OCI-LY3 (cell line): ENCODE measurements around the gene FRYL.

Source experiments
- CTCF ChIP-seq: fragments of 200-600, 300-600 bp; sonication (generic); IDR thresholded peaks from 2 replicates; pipeline ENCODE4 v1.5.1; 2014; ENCODE audit warnings: antibody characterized with exemption, low read length, low read depth
- EZH2phosphoT487 ChIP-seq: fragments of 200-600 bp; shearing (Covaris generic); IDR thresholded peaks from 2 replicates; pipeline ENCODE4 v1.6.1; 2018; ENCODE audit warnings: antibody characterized with exemption, mixed run types, low read depth

DNA sequence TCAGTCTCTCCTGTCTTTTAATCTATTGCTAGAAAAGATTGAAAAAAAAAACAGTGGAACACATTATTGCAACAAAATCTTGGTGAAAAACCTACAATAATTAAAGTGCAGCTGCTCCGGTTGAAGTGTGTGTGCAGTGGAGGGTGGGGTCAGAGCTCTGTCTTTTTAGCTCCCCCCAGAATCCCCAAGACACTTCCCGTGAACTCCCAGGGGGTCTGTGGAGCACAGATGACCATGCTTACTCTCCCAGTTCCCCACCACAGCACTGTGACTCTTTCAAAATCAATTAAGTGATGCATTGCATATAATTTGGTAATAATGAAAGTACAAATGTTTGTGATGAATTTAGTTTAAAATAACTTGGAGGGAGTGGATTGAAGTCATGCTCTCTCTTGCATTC is 312.6 kb downstream of the FRYL start:
- TF ChIP-seq CTCF (no peak), EZH2phosphoT487 (no peak)
